Measurements from ENCODE around the gene CCNF. TPM values are rescaled to one million over a fixed set of nuclear protein-coding genes. Genes with fewer than 3 reads are reported as not detected.

Gene CCNF
- total and polyA plus RNA-seq, 2 of the 4 experiments (the other 2 are of a cell fraction): 8.2 to 20.1 TPM

GRCh38 chr16:2460916-2461315 lies 31.7 kb downstream of the CCNF start:
- Histone ChIP-seq H4K91ac (ENCODE audit: insufficient read depth, low read depth, low read length) (no peak overlapping the region), H3K27ac (ENCODE audit: insufficient read depth, low read length) (no peak overlapping the region), H3K4me1 (ENCODE audit: control insufficient read depth, insufficient read depth, low read length) (peaks cover 7% of the 10 kb centered on the region; the same call in 1 of the 2 replicates), H3K14ac (replicated peaks; ENCODE audit: low read depth, low read length) (no peak overlapping the region), H3K18ac (ENCODE audit: low read depth, low read length) (no peak overlapping the region), H4K20me1 (ENCODE audit: insufficient read depth, low read length) (no peaks in the 10 kb centered on the region; the same call in 1 of the 2 replicates), H2BK120ac (ENCODE audit: low read depth, low read length) (no peak overlapping the region), H3K79me1 (ENCODE audit: low read depth in 1 of 2, low read length in 2 of 2) (peaks cover 3 to 38% of the 10 kb centered on the region in 2 experiments; a peak in 1 of 4 replicates), H2BK5ac (ENCODE audit: low read depth, low read length, poor library complexity, severe bottlenecking) (no peak overlapping the region), H4K8ac (ENCODE audit: low read depth in 2 of 2, low read length in 2 of 2) (no peak overlapping the region), H4K5ac (ENCODE audit: low read depth, low read length) (no peak overlapping the region), H3K27me3 (ENCODE audit: control insufficient read depth, insufficient read depth, low read length) (no peaks in the 10 kb centered on the region), H3K36me3 (ENCODE audit: control insufficient read depth, insufficient read depth, low read length) (peaks cover 12% of the 10 kb centered on the region), H3K4ac (ENCODE audit: low read depth, low read length) (no peak overlapping the region), H3K9me3 (ENCODE audit: control insufficient read depth, insufficient read depth, low read length) (no peaks in the 10 kb centered on the region), H3K23ac (ENCODE audit: low read depth, low read length) (no peak overlapping the region), H2AK5ac (ENCODE audit: low read depth, low read length) (no peak overlapping the region), H2AK9ac (replicated peaks; ENCODE audit: low read depth, low read length, poor library complexity) (peak overlapping the region; percentile 91), H3K4me3 (ENCODE audit: insufficient read depth, low read depth, low read length) (no peak overlapping the region), H2BK20ac (ENCODE audit: low read depth, low read length) (no peak overlapping the region), H3K9ac (ENCODE audit: low read depth, low read length) (no peak overlapping the region), H3K9me1 (ENCODE audit: insufficient read depth, low read length) (no peaks in the 10 kb centered on the region; the same call in 1 of the 2 replicates), H3K56ac (ENCODE audit: extremely low read depth, insufficient read depth, low read length) (no peak overlapping the region), H2BK15ac (ENCODE audit: low read depth, low read length) (no peak overlapping the region), H2AFZ (replicated peaks; ENCODE audit: low read length, poor library complexity) (no peak overlapping the region), H3K4me2 (ENCODE audit: low read depth, low read length) (no peak overlapping the region; the same call in 1 of the 2 replicates)
- ATAC-seq (ENCODE audit: low read depth) (no peak), DNase-seq (no peak)
- 85% methylated on average over 3 of the region's 13 CpGs; no CpG with 5 or more reads in 1 of the 2 experiments for WGBS, 2 experiments (ENCODE audit: extremely low coverage in 2 of 2, insufficient read length in 1 of 2)
- POLR2A ChIA-PET (ENCODE audit: unreplicated experiment): no interaction called here
- intact Hi-C loops (cut with micrococcal nuclease): no loop called here
- in situ Hi-C loops (cut with MboI; ENCODE audit: low sequenced_read_pairs): no loop called here
- CTCF ChIA-PET: no interaction called here
- no peak for TF ChIP-seq RAD21 (IDR thresholded peaks at IDR 0.05; ENCODE audit: low read length)
- TF ChIP-seq NFE2L2 (IDR thresholded peaks at IDR 0.05; ENCODE audit: low read depth, low read length): no peak
- TF ChIP-seq CHD1 (IDR thresholded peaks at IDR 0.05; ENCODE audit: low read depth, low read length): no peak
- no peak for TF ChIP-seq MAFK (IDR thresholded peaks at IDR 0.05; ENCODE audit: low read depth, low read length)
- no peak for TF ChIP-seq MAZ (IDR thresholded peaks at IDR 0.05; ENCODE audit: borderline replicate concordance, low read depth, low read length)
- no peak for TF ChIP-seq MXI1 (IDR thresholded peaks at IDR 0.05; ENCODE audit: borderline replicate concordance, low read depth, low read length)
- dilution Hi-C loops (cut with HindIII; ENCODE audit: low sequenced_read_pairs, unreplicated experiment): no loop called here
- BruUV-seq (replicated peaks): no TSS peak

Data from IMR-90 (cell line).